ENCODE results near the gene RBM6. TPM values are rescaled to one million over a fixed set of nuclear protein-coding genes. Genes with fewer than 3 reads are reported as not detected.

RBM6 gene
- total and polyA plus RNA-seq, 2 experiments from 2014 or later = 66.6 to 97.6 TPM

DNA sequence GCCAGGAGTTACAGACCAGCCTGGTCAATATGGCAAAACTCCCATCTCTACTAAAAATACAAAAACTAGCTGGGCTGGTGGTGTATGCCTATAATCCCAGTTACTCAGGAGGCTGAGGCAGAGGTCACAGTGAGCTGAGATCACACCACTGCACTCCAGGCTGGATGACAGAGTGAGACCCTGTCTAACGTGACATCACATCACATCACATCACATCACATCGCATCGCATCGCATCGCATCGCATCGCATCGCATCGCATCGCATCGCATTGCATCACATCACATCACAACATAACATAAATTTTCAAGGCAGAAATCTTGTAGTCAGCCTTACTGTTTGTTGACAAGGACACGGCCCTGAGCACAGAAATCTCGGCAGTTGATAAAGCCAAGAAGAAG is 44.4 kb downstream of the RBM6 start (continued):
- TF ChIP-seq STAT1 (IDR thresholded peaks at IDR 0.05; ENCODE audit: unreplicated experiment) (no peak), ZNF331 (CRISPR knock-in tag; IDR thresholded peaks at IDR 0.05; ENCODE audit: low read depth) (no peak), CREB1 (CRISPR knock-in tag; IDR thresholded peaks at IDR 0.05; ENCODE audit: low read depth) (no peak)
- TF ChIP-seq, protein P1, sequence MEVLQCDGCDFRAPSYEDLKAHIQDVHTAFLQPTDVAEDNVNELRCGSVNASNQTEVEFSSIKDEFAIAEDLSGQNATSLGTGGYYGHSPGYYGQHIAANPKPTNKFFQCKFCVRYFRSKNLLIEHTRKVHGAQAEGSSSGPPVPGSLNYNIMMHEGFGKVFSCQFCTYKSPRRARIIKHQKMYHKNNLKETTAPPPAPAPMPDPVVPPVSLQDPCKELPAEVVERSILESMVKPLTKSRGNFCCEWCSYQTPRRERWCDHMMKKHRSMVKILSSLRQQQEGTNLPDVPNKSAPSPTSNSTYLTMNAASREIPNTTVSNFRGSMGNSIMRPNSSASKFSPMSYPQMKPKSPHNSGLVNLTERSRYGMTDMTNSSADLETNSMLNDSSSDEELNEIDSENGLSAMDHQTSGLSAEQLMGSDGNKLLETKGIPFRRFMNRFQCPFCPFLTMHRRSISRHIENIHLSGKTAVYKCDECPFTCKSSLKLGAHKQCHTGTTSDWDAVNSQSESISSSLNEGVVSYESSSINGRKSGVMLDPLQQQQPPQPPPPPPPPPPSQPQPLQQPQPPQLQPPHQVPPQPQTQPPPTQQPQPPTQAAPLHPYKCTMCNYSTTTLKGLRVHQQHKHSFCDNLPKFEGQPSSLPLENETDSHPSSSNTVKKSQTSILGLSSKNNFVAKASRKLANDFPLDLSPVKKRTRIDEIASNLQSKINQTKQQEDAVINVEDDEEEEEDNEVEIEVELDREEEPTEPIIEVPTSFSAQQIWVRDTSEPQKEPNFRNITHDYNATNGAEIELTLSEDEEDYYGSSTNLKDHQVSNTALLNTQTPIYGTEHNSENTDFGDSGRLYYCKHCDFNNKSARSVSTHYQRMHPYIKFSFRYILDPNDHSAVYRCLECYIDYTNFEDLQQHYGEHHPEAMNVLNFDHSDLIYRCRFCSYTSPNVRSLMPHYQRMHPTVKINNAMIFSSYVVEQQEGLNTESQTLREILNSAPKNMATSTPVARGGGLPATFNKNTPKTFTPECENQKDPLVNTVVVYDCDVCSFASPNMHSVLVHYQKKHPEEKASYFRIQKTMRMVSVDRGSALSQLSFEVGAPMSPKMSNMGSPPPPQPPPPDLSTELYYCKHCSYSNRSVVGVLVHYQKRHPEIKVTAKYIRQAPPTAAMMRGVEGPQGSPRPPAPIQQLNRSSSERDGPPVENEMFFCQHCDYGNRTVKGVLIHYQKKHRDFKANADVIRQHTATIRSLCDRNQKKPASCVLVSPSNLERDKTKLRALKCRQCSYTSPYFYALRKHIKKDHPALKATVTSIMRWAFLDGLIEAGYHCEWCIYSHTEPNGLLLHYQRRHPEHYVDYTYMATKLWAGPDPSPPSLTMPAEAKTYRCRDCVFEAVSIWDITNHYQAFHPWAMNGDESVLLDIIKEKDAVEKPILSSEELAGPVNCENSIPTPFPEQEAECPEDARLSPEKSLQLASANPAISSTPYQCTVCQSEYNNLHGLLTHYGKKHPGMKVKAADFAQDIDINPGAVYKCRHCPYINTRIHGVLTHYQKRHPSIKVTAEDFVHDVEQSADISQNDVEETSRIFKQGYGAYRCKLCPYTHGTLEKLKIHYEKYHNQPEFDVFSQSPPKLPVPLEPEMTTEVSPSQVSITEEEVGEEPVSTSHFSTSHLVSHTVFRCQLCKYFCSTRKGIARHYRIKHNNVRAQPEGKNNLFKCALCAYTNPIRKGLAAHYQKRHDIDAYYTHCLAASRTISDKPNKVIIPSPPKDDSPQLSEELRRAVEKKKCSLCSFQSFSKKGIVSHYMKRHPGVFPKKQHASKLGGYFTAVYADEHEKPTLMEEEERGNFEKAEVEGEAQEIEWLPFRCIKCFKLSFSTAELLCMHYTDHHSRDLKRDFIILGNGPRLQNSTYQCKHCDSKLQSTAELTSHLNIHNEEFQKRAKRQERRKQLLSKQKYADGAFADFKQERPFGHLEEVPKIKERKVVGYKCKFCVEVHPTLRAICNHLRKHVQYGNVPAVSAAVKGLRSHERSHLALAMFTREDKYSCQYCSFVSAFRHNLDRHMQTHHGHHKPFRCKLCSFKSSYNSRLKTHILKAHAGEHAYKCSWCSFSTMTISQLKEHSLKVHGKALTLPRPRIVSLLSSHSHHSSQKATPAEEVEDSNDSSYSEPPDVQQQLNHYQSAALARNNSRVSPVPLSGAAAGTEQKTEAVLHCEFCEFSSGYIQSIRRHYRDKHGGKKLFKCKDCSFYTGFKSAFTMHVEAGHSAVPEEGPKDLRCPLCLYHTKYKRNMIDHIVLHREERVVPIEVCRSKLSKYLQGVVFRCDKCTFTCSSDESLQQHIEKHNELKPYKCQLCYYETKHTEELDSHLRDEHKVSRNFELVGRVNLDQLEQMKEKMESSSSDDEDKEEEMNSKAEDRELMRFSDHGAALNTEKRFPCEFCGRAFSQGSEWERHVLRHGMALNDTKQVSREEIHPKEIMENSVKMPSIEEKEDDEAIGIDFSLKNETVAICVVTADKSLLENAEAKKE (CRISPR knock-in tag; IDR thresholded peaks at IDR 0.05) = no peak

DNA sequence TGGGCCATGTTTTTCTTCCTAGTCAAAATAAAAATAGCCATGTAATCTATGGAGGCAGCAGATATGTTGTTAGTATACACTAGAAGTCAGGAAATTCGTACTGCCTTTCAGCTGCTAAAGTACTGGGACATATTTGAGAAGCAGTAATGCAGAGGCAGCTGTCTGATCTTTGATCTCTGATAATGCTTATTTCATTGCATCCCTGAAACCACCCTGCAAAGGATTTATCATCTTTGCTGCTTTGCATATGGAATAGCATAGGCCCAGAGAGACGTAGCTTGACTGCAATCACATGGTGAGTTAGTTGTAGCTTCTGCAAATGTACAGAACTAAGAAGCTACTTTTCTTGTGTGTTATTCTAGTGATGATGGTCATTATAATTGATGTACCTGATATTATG is 52.4 kb downstream of the RBM6 start:
- H3K9me2 ChIP-seq (ENCODE audit: insufficient read depth) = no peaks in the 10 kb centered on the region
- H4K20me1 ChIP-seq (replicated peaks; ENCODE audit: insufficient read depth) = peaks cover 17% of the 10 kb centered on the region; the same call in 1 of the 2 replicates
- no peaks in the 10 kb centered on the region for H3K27me3 Mint-ChIP-seq (ENCODE audit: insufficient read depth, low read depth, poor library complexity)
- no peak for DNase-seq (ENCODE audit: low spot score)
- H3K4me3 ChIP-seq = no peak overlapping the region
- TF ChIP-seq ZNF331 (CRISPR knock-in tag; IDR thresholded peaks at IDR 0.05; ENCODE audit: low read depth) (no peak), NANOG (IDR thresholded peaks at IDR 0.05; ENCODE audit: borderline replicate concordance) (no peak), JUNB (IDR thresholded peaks at IDR 0.05; ENCODE audit: unreplicated experiment) (no peak), EZH2phosphoT487 (IDR thresholded peaks at IDR 0.05; ENCODE audit: unreplicated experiment) (no peak)
- TF ChIP-seq, protein P2, sequence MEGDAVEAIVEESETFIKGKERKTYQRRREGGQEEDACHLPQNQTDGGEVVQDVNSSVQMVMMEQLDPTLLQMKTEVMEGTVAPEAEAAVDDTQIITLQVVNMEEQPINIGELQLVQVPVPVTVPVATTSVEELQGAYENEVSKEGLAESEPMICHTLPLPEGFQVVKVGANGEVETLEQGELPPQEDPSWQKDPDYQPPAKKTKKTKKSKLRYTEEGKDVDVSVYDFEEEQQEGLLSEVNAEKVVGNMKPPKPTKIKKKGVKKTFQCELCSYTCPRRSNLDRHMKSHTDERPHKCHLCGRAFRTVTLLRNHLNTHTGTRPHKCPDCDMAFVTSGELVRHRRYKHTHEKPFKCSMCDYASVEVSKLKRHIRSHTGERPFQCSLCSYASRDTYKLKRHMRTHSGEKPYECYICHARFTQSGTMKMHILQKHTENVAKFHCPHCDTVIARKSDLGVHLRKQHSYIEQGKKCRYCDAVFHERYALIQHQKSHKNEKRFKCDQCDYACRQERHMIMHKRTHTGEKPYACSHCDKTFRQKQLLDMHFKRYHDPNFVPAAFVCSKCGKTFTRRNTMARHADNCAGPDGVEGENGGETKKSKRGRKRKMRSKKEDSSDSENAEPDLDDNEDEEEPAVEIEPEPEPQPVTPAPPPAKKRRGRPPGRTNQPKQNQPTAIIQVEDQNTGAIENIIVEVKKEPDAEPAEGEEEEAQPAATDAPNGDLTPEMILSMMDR (conservative IDR thresholded peaks at IDR 0.05; ENCODE audit: low read depth in 2 of 2) = no peak
- peaks cover 4% of the 10 kb centered on the region; the same call in 1 of the 2 replicates for H3K36me3 ChIP-seq (ENCODE audit: insufficient read depth)
- peaks cover 8% of the 10 kb centered on the region for H3K4me1 ChIP-seq (ENCODE audit: insufficient read depth)
- H3K27me3 ChIP-seq (ENCODE audit: insufficient read depth) = no peaks in the 10 kb centered on the region
- no peak overlapping the region for H3K4me3 Mint-ChIP-seq
- no peak overlapping the region for H3K27ac Mint-ChIP-seq
- H3K4me1 Mint-ChIP-seq = peaks cover 21% of the 10 kb centered on the region
- H3F3A ChIP-seq (replicated peaks; ENCODE audit: low read depth) = 0 out of 2 replicates have a peak, but pooled peaks cover 2% of the 10 kb centered on the region
- H3K36me3 Mint-ChIP-seq (ENCODE audit: low read depth) = no peaks in the 10 kb centered on the region
- H3K79me2 ChIP-seq (replicated peaks; ENCODE audit: insufficient read depth) = peaks cover 12% of the 10 kb centered on the region; the same call in 1 of the 2 replicates
- no peak for ATAC-seq
- no peak overlapping the region for H2AFZ ChIP-seq
- H3K4me2 ChIP-seq = no peak overlapping the region
- H3K27ac ChIP-seq (ENCODE audit: low read depth) = no peak overlapping the region
- no peaks in the 10 kb centered on the region for H3K9me3 Mint-ChIP-seq

Measured in GM23338 (cell line).